HG03378 (cell line): Measurements from ENCODE around the gene STK11.
"Not testable (repeated sequence)": the region's sequence is repeated elsewhere in the genome, so short reads cannot be mapped to it uniquely, and the experiment has no call there.

ENCODE experiments used
- ATAC-seq: cut with Tn5 transposase; IDR thresholded peaks from one replicate; pipeline ENCODE4 v1.9.1; 2021; ENCODE audit warnings: mild to moderate bottlenecking, moderate library complexity; ENCODE audit not compliant: unreplicated experiment

The STK11 gene

DNA sequence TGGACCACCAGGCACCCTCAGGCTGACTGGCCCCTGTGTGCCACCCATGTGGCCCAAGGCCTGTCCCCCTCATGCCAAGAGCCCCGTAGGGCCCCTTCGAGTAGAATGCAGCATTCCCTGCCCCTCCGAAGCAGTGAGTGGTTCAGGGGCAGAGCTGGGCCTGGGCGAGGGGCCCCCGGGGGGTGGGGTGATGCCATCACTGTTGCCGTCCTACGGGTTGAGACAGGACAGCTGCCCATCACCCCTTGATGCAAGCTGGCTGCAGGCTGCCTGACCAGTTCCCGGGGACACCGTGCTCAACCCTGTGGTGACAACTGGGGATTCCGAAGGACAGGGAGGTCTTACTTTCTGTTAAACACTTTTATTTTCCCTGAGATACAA, 36.2 kb upstream of the STK11 start:
- no peak for ATAC-seq

- ATAC-seq = no peak
Observed at GRCh38 chr19:1169921-1170885, 35.4 kb upstream of the STK11 start.

- no peak for ATAC-seq
Observed at GRCh38 chr19:1170938-1171754, 34.4 kb upstream of the STK11 start.

- no peak for ATAC-seq
Observed at GRCh38 chr19:1171755-1172352, 33.7 kb upstream of the STK11 start.

- ATAC-seq = no peak
Observed at GRCh38 chr19:1172353-1173158, 33.0 kb upstream of the STK11 start.

DNA sequence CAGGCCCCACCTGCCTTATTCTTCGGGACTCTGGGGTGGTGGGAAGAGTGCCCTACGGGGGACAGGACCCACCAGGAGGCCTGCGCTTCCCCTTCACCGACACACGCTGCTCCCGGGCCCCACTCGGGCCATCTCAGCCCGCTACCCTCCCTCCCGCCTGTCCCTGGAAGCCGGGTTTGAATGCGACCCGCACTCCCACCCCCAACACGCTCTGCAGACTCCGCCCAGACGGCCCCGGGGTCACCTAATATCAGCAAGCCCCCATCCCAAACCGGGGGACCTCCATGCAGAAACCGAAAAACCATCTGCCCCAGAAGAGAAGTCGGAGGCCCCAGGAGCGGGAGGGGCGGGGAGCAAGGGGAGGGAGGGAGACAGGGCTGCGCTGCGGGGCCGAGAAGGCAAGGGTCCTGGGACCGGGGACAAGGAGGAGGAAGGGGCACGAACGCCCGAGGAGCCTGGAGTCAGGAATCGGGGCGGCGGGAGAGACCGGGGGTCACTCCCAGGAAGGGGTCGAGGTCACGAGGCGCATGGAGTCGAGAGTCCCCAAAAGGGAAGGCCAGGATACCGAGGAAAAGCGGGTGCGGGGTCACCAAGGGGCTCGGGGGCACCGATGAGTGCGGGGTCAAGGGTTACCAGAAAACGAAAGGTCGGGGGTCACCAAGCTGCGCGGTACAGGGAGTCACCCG, 32.3 kb upstream of the STK11 start:
- ATAC-seq = no peak

DNA sequence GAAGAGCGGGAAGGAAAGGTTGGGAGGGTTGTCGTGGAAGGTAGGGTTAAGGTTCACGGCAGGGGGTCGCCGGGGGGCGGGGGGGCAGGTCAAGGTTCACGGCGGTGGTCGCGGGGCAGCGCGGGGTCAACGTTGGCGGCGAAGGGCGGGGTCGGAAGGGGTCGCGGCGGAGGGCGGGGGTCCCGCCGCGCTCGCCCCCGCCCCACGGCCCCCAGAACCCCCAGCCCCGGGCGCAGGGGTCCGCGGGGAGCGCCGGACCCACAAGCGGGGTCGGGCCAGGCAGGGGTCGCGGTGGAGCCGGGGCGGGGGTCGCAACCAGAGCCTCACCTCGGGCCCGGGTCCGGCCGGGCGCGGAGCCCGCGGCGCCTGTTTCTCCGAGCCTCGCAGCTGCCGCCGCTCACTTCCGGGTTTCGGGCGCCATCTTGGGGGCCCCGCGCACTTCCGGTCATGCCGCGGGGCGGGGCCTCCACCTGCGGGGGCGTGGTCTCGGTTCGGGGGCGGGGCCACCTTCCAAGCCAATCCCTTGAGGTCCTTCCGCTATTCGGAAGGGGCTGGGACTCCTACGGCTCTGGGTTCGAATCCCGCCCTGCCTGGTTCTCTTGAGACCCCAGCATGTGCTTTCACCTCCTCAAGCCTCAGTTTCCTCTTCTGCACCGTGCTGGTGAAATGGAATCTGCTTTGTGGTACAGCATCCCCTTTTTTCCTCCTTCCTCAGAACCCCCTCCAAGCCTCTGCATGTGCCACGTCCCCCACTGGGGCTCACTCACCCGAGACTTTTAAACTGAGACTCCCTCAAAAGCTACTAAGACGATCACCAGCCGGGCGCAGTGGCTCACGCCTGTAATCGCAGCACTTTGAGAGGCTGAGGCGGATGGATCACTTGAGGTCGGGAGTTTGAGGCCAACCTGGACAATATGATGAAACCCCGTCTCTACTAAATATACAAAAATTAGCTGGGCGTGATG, 31.5 kb upstream of the STK11 start, which contains the start of gene SBNO2:
SBNO2 (minus strand) TSS at position 424 of the 965 bp plus-strand sequence. CDS start 19,992 bp downstream, outside the sequence.
- ATAC-seq = no peak

GRCh38 chr19:1177322-1178114, 28.1 kb upstream of the STK11 start:
- ATAC-seq = no peak

- no peak for ATAC-seq
Observed at GRCh38 chr19:1181606-1182005, 24.0 kb upstream of the STK11 start.

DNA sequence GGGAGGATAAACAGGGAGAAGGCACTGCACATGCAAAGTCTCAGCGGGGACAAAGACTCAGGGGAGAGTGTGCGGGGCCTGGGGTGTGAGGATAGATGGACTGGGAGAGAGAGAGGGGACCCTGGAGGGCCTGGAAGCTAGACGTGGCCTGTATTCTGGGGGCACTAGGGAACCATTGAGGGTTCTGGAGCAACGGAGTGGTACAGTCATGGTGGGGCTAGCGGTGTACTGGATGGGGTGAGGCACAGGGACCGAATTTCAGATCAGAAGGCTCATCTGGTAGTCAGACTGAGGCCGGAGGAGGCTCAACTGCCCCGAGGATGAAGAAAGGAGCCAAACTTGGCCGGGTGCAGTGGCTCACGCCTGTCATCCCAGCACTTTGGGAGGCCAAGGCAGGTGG, 23.5 kb upstream of the STK11 start:
- no peak for ATAC-seq

DNA sequence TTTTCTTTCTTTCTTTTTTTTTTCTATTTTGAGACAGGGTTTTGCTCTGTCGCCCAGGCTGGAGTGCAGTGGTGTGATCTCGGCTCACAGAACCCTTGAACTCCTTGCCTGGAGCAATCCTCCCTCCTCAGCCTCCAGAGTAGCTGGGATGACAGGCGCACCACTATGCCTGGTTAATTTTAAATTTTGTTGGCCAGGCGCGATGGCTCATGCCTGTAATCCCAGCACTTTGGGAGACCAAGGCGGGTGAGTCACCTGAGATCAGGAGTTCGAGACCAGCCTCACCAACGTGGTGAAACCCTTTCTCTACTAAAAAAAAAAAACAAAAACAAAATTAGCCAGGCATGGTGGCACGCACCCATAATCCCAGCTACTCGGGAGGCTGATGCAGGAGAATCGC, 22.9 kb upstream of the STK11 start:
- no peak for ATAC-seq

DNA sequence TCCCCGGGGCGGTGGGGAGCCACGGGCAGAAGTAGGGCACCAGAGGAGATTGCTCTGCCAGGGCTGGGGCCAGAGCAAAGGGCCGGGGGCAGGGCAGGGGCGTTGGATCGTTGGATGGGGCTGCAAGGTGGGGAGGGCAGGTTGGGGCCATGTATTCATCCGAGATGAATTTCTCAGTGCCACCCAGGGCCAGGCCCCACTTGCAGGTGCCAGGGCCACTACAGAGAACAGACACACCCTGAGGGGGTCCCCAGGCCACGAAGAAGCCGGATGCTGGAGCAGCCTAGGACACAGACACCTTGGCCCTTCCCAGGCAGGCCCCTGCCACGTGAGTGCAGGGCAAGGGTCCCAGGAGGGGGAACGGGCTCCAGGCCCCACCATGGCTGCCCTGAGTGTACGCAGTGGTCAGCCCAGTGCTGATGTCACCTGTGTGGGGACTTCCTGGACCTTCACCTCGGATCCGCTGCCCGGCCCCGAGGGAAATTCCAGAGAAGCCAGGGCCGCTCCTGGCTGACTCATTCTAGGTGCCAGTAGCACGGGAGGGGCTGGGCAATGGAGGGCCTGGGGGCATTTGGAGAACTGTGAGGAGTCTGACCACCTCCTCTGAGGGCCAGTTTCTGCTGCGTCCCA, 21.9 kb upstream of the STK11 start:
- no peak for ATAC-seq

DNA sequence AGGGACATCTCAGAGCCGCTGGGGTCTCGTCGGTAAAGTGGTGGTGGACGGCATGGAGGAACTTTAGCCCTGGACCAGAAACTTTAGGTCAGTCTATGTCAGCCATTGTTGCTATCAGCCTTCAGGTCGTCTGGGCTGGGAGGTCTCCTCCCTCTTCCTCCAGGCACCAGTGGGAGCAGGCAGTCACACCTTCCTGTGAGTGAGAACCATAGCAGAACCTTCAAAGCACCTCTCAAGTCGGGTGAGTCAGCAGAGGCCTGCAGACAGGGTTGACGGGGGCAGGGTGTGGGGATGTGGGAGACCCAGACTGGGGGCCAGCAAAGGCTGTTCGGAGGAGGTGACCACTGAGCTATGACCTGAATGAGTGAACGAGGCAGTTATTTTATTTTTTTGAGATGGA, 16.2 kb upstream of the STK11 start:
- no peak for ATAC-seq

GRCh38 chr19:1199531-1199930, 6.0 kb upstream of the STK11 start:
- ATAC-seq = no peak

DNA sequence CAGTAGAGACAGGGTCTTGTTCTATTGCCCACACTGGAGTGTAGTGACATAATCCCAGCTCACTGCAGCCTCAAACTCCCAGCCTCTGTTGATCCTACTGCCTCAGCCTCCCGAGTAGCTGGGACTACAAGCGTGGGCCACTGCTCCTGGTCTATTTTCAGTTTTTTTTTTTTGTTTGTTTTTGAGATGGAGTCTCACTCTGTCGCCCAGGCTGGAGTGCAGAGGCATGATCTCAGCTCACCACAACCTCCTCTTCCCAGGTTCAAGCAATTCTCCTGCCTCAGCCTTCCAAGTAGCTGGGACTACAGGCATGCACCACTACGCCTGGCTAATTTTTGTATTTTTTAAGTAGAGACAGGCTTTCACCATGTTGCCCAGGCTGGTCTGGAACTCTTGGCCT, 5.0 kb upstream of the STK11 start:
- ATAC-seq = not testable (repeated sequence)

- no peak for ATAC-seq
Observed at GRCh38 chr19:1206150-1206863, 729 bp downstream of the STK11 start.

DNA sequence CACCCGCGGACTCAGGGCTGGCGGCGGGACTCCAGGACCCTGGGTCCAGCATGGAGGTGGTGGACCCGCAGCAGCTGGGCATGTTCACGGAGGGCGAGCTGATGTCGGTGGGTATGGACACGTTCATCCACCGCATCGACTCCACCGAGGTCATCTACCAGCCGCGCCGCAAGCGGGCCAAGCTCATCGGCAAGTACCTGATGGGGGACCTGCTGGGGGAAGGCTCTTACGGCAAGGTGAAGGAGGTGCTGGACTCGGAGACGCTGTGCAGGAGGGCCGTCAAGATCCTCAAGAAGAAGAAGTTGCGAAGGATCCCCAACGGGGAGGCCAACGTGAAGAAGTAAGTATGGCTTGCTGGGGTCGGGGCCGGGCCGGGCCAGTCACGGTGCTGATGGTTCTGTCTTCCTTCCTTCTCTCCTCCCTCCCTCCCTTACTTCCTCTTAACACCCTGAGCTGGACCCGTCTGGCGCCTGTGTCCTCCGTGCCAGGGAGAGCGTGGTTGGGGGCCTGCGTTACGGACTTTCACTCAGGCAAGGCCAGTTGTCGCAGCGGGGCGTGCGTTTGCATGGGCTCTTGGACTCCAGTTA, 1.4 kb downstream of the STK11 start:
- no peak for ATAC-seq
